Loucy (cell line): ENCODE measurements around the gene MAD1L1.
"Not testable (repeated sequence)": the region's sequence is repeated elsewhere in the genome, so short reads cannot be mapped to it uniquely, and the experiment has no call there.

Experiments used
- H2AFZ ChIP-seq: fragments of 200-600 bp; sonication (generic); 2 replicates; pipeline ENCODE4 v1.6.0; 2016; ENCODE audit warnings: antibody characterized with exemption, mild to moderate bottlenecking, low read length, moderate library complexity
- H3F3A ChIP-seq: fragments of 200-600 bp; 2 replicates; pipeline ENCODE4 v1.6.0; 2016; ENCODE audit warnings: antibody characterized with exemption, low read depth, mild to moderate bottlenecking
- H3K27me3 ChIP-seq: fragments of 200-600 bp; sonication (generic); 2 replicates; pipeline ENCODE4 v1.6.1; 2014; ENCODE audit warnings: low read length, mild to moderate bottlenecking; ENCODE audit not compliant: insufficient read depth, poor library complexity, severe bottlenecking
- H3K36me3 ChIP-seq: fragments of 200-600 bp; sonication (generic); 2 replicates; pipeline ENCODE4 v1.6.1; 2016; ENCODE audit warnings: low read length; ENCODE audit not compliant: insufficient read depth
- H3K4me1 ChIP-seq: fragments of 200-600 bp; sonication (generic); 2 replicates; pipeline ENCODE4 v1.5.1; 2014; ENCODE audit warnings: low read length, mild to moderate bottlenecking; ENCODE audit not compliant: insufficient read depth, poor library complexity, severe bottlenecking
- H3K4me2 ChIP-seq: fragments of 200-600 bp; sonication (generic); 2 replicates; pipeline ENCODE4 v1.6.0; 2014; ENCODE audit warnings: antibody characterized with exemption, low read length, low read depth, mild to moderate bottlenecking; ENCODE audit not compliant: poor library complexity, severe bottlenecking
- H3K4me3 ChIP-seq: fragments of 200-600 bp; sonication (generic); 2 replicates; pipeline ENCODE4 v1.5.1; 2014; ENCODE audit warnings: low read length, mild to moderate bottlenecking, mixed read lengths; ENCODE audit not compliant: poor library complexity, severe bottlenecking
- H3K79me2 ChIP-seq: fragments of 200-600 bp; sonication (generic); 2 replicates; pipeline ENCODE4 v1.6.1; 2014; ENCODE audit warnings: low read length; ENCODE audit not compliant: insufficient read depth
- H3K9ac ChIP-seq: fragments of 200-600 bp; sonication (generic); 2 replicates; pipeline ENCODE4 v1.6.0; 2014; ENCODE audit warnings: mild to moderate bottlenecking, low read depth, low read length, moderate library complexity; ENCODE audit not compliant: poor library complexity, severe bottlenecking
- H3K9me2 ChIP-seq: fragments of 200-600 bp; sonication (generic); replicated peaks from 2 replicates; pipeline ENCODE4 v1.6.1; 2016; ENCODE audit warnings: low read depth, low read length, mixed read lengths
- H3K9me3 ChIP-seq: fragments of 200-600 bp; sonication (generic); 2 replicates; pipeline ENCODE4 v1.6.1; 2014; ENCODE audit warnings: mild to moderate bottlenecking, antibody characterized with exemption, low read length, low read depth; ENCODE audit not compliant: insufficient read depth
- H4K20me1 ChIP-seq: fragments of 200-600 bp; sonication (generic); 2 replicates; pipeline ENCODE4 v1.6.0; 2014; ENCODE audit warnings: antibody characterized with exemption, low read length, mild to moderate bottlenecking; ENCODE audit not compliant: insufficient read depth, poor library complexity, severe bottlenecking
- EZH2phosphoT487 ChIP-seq: fragments of 200-600 bp; IDR thresholded peaks from 2 replicates; pipeline ENCODE4 v1.6.1; 2018; ENCODE audit warnings: antibody characterized with exemption, mild to moderate bottlenecking, moderate library complexity, borderline replicate concordance
- TF ChIP-seq, protein P1 (sequence below): fragments of 200-600 bp; sonication (generic); conservative IDR thresholded peaks from 2 replicates; pipeline ENCODE4 v1.5.1; 2014; ENCODE audit warnings: mild to moderate bottlenecking, antibody characterized with exemption, low read length

MAD1L1 gene

DNA sequence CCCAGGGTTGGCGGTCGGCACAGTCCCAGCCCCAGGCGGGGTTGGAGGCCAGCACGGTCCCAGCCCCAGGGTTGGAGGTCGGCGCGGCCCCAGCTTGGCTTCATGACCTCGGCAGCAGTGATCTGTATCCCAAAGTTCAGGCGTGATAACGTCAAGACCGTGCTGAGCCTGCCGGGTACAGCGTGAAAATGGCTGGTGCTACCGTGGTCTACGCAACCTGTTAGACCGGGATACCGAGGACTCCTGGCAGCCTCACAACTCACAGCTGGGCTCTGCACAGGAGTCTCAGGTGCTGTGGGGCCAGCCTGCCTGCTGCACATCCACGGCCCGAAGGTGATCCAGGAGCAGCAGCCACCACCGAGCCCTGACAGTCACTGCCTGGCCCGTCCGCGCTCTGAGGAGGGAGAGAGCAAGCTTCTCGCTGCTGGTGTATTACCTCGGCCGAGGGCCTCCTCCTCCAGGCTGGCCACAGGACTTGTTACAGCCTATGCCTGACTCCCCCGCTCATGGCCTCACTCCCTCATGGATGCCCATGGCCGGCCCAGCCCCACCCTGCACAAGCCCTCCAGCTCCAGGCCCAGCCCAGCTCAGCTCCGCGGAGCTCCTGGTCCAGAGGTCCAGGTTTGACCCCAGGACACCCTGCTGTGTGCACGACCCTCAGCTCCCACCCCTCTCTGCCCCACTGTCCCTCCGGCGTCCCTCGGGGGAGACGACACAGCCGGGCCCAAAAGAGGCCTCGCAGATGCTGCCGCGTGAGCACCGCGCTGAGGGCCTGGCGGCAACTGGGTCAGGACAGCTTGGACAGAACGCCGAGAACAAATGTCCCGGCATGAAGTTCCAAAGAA lies 406.6 kb downstream of the MAD1L1 start:
- no peaks in the 10 kb centered on the region for H4K20me1 ChIP-seq
- TF ChIP-seq, protein P1, sequence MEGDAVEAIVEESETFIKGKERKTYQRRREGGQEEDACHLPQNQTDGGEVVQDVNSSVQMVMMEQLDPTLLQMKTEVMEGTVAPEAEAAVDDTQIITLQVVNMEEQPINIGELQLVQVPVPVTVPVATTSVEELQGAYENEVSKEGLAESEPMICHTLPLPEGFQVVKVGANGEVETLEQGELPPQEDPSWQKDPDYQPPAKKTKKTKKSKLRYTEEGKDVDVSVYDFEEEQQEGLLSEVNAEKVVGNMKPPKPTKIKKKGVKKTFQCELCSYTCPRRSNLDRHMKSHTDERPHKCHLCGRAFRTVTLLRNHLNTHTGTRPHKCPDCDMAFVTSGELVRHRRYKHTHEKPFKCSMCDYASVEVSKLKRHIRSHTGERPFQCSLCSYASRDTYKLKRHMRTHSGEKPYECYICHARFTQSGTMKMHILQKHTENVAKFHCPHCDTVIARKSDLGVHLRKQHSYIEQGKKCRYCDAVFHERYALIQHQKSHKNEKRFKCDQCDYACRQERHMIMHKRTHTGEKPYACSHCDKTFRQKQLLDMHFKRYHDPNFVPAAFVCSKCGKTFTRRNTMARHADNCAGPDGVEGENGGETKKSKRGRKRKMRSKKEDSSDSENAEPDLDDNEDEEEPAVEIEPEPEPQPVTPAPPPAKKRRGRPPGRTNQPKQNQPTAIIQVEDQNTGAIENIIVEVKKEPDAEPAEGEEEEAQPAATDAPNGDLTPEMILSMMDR = no peak
- no peak for TF ChIP-seq EZH2phosphoT487
- no peak overlapping the region for H3K4me2 ChIP-seq
- no peaks in the 10 kb centered on the region for H3K9me3 ChIP-seq
- no peak overlapping the region for H2AFZ ChIP-seq
- 0 out of 2 replicates have a peak, but pooled peaks cover 5% of the 10 kb centered on the region for H3K79me2 ChIP-seq
- no peak overlapping the region for H3K9ac ChIP-seq
- H3F3A ChIP-seq = no peaks in the 10 kb centered on the region
- H3K36me3 ChIP-seq = peaks cover 8% of the 10 kb centered on the region; the same call in 1 of the 2 replicates
- no peaks in the 10 kb centered on the region for H3K9me2 ChIP-seq
- no peaks in the 10 kb centered on the region for H3K27me3 ChIP-seq
- no peaks in the 10 kb centered on the region for H3K4me1 ChIP-seq
- no peak overlapping the region for H3K4me3 ChIP-seq

DNA sequence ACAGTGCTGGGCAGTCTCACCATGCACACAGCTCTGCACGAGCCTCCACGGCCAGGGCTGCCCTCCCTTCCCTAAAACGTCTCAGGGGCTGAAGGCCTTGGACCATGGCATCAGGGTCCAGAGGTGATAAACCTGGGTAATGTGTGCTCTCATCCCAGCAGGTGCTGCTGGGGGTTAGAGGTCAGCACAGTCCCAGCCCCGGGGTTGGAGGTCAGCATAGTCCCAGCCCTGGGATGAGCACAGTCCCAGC lies 407.2 kb downstream of the MAD1L1 start:
- H3K27me3 ChIP-seq, H3K9me2 ChIP-seq, H3F3A ChIP-seq, H2AFZ ChIP-seq, H3K79me2 ChIP-seq, H3K9me3 ChIP-seq, H3K4me3 ChIP-seq, H3K36me3 ChIP-seq, H3K4me2 ChIP-seq, H3K4me1 ChIP-seq, H3K9ac ChIP-seq, H4K20me1 ChIP-seq: not testable (repeated sequence)

DNA sequence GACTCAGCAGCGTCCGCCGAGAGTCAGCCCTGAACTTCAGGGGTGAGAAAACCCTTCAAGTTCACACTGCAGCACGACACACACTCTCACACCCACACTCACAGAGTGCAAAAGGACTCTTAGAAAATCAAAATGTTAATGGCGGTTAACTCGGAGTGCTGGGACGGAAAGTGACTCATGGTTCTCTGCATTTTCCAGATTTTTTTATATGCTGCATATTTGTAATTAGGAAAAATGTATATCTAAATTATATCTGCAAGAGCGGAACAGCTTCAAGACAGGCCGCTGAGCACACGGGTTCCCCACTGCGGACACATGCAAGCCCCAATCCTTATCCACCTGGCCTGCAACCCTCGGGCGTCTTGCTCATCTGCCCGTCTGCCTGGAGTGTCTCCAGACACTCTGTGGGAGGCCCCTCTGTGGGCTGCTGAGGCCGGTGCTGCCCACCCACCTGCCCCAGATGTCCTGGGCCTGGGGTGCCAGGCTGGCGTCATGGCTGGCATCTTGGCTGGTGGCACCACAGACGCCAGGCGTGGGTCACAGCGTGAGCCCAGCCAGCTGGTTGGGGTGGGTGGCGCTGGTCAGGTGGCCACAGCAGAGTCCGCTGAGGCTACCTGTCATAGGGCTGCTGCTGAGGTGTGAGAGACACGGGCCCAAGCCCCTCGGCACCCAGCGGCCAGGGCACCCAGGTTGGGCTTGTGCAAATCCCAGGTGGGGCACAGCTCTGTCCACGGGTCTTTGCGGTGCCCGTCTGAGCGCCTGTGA lies 407.7 kb downstream of the MAD1L1 start:
- not testable (repeated sequence) for H3K79me2 ChIP-seq, H4K20me1 ChIP-seq, H3K27me3 ChIP-seq, H3K4me3 ChIP-seq, H3K9me3 ChIP-seq, H3F3A ChIP-seq, H3K9ac ChIP-seq, H2AFZ ChIP-seq, H3K9me2 ChIP-seq, H3K4me1 ChIP-seq, H3K4me2 ChIP-seq, H3K36me3 ChIP-seq

DNA sequence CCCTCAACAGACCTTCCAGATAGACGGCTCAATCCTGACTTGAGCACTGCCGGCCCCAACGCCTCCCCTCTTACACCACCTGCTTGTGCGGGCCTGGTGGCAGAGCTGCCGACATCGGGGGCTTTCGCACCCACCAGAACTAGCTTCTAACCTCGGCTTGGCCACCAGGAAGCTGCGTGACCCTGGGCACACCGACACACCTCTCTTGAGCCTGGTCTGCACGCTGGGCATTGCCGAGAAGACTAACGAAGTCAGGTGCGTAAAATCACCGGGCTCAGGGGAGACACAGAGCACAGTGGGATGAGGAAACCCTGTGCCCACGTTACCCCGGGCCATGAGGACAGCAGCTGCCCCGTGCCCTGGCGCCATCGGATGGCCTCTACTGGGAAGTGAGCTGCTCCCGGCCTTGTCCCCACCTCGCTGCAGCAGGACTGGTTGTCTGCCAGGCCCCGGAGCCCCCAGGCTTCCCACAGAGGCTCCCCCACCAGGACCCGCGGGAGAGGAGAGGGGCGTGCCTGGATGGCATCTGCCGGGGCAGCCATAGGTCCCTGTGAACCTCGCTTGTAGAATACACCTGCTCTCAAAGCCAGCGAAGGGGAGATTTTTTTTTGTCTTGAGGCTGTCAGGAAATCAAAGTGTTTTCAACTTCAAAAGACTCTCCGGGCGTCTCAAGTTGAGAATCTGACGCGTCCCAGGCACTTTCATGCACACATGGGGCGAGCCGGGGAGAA lies 408.4 kb downstream of the MAD1L1 start:
- H3K4me3 ChIP-seq, H3K4me1 ChIP-seq, H3K9ac ChIP-seq, H3K9me2 ChIP-seq, H3K36me3 ChIP-seq, H3K9me3 ChIP-seq, H3F3A ChIP-seq, H4K20me1 ChIP-seq, H3K27me3 ChIP-seq, H3K4me2 ChIP-seq, H2AFZ ChIP-seq: not testable (repeated sequence)
- peaks cover 14% of the 10 kb centered on the region; the same call in 1 of the 2 replicates for H3K79me2 ChIP-seq
